ENCODE results near the gene LTBP1.

- TF ChIP-seq CTCF (IDR thresholded peaks at IDR 0.05) (no peak), POLR2A (IDR thresholded peaks at IDR 0.05) (no peak)
Measured at GRCh38 chr2:33069894-33070651, 123.3 kb downstream of the LTBP1 start.
